GM19372 (cell line): ENCODE results near the gene NT5C.
"Not testable (repeated sequence)": the region's sequence is repeated elsewhere in the genome, so short reads cannot be mapped to it uniquely, and the experiment has no call there.

Experiments used
- ATAC-seq: cut with Tn5 transposase; IDR thresholded peaks from one replicate; pipeline ENCODE4 v1.9.1; 2021; ENCODE audit warnings: mild to moderate bottlenecking, low read depth, moderate library complexity; ENCODE audit not compliant: unreplicated experiment

The NT5C gene

DNA sequence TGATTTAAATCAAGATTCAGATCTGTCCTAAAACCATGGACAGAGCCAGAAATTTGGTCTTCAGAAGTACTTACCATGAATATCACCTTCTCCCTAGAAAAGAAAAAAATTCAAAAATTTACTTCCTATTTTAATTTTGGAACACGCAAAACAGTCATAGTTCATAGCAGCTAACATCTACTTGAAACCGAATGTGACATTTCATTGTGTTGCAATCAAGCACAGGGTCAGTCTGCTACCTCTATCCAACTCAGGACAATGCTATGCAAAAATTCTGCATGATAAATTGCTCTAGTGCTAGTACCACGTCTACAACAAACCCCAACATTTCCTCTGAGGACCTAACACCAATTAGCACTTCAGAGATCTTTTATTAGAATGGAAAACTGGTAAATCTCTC lies 15.1 kb upstream of the NT5C start:
- no peak for ATAC-seq

DNA sequence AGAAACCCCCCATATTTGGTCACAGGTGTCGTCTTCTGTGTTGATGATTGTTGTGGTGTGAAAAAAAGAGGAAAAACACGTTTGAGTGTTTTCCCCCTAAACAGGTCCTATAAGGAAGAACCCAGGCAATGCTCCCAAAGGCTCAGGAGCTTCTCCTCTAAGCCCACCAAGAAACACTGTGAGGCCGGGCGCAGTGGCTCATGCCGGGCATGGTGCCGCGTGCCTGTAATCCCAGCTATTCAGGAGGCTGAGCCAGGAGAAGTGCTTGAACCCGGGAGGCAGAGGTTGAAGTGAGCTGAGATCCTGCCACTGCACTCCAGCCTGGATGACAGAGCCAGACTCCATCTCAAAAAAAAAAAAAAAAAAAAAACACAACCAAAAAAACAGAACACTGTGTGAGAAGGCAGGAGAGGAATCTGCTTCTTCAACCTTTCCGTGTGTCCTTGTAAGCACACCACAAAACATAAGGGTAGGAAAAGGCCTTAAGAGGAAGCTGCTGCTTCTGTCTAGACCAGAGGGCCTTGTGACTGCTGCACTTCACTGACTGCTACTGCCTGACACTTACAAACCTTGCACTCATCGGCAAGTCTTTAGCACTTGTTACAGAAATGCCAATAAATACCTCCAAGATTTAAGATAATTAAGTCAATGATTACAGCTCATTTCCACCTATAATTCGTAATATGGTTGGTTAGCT lies 13.4 kb upstream of the NT5C start:
- no peak for ATAC-seq

DNA sequence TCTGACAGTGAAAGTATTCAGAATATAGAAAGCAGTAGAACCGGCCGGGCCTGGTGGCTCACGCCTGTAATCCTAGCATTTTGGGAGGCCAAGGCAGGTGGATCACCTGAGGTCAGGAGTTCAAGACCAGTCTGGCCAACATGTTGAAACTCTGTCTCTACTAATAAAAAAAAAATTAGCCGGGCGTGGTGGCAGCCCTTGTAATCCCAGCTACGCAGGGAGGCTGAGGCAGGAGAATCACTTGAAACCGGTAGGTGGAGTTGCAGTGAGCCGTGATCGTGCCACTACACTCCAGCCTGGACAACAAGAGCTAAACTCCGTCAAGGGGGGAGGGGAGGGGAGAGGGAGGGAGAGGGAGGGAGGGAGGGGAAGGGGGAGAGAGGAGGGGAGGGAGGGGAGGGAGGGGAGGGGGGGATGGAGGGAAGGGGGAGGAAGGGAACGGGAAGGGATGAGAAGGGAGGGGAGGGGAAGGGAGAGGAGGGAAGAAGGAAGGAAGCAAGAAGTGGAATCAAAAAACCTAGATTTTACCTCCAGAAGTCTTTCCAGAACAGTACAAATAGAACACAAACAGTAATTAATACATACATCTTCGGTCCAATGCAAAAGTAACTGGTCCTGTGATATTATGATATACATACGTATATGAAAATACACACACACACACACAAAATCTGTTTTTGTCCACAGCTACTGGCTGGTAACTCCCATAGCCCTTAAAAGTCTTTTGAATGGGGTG lies 10.9 kb upstream of the NT5C start:
- no peak for ATAC-seq

DNA sequence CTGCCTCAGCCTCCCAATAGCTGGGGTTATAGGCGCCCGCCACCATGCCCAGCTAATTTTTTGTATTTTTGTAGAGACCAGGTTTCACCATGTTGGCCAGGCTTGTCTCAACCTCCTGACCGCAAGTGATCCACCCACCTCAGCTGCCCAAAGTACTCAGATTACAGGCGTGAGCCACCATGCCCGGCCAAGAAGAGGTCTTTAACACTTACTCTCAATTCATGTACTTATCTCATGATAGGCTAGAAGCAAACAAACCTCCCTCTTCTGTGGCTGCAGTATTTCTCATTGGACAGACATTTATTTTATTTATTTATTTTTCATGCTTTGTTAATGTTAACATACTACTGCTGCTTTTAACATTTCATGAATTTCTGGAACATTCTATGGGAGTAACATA lies 7.0 kb upstream of the NT5C start:
- ATAC-seq = no peak

DNA sequence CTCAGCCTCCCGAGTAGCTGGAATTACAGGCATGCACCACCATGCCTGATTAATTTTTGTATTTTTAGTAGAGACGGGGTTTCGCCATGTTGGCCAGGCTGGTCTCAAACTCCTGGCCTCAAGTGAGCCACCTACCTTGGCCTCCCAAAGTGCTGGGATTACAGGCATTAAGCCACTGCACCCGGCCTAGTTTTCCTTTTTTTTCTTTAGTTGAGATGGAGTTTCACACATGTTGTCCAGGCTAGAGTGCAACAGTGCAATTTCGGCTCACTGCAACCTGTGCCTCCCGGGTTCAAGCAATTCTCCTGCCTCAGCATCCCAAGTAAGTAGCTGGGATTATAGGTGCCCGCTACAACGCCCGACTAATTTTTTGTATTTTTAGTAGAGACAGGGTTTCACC lies 6.2 kb upstream of the NT5C start:
- not testable (repeated sequence) for ATAC-seq

DNA sequence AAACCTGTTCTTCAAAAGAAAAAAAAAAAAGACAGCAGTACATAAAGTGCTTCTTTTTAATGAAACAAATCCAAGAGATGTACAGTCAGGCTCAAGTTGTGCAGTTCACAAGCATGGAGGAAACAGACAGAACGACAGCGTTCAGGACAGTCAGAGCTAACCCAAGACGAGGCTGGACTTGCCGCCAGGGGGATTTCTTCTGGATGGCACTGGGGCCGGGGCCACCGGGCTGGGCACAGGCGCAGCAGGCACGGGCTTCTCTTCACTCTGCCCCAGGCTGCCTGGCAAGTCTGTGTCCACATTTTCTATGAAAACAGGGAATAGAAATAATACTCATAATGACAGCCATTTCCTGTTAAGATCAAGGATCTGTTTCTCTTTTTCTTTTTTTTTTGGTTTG lies 4.4 kb upstream of the NT5C start:
- ATAC-seq = no peak

DNA sequence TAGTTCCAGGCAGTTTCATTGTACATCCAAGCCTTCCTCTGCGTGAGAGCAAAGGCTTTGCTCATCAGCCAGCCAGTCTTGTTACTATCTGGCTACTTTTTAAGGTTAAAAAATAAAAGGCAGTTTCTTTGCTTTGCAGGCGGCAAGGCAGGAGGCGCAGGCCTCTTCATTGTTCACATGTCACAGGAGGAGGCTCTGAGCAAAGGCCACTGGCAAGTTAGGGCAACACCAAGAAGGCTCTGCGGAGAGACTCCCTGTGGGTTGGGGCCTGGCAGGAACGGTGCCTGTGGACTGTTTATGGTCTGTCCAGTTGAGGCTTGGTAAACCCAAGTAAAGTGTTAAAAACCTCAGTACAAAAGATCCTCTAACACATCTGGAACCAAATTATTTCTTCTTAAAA lies 3.9 kb upstream of the NT5C start:
- no peak for ATAC-seq

DNA sequence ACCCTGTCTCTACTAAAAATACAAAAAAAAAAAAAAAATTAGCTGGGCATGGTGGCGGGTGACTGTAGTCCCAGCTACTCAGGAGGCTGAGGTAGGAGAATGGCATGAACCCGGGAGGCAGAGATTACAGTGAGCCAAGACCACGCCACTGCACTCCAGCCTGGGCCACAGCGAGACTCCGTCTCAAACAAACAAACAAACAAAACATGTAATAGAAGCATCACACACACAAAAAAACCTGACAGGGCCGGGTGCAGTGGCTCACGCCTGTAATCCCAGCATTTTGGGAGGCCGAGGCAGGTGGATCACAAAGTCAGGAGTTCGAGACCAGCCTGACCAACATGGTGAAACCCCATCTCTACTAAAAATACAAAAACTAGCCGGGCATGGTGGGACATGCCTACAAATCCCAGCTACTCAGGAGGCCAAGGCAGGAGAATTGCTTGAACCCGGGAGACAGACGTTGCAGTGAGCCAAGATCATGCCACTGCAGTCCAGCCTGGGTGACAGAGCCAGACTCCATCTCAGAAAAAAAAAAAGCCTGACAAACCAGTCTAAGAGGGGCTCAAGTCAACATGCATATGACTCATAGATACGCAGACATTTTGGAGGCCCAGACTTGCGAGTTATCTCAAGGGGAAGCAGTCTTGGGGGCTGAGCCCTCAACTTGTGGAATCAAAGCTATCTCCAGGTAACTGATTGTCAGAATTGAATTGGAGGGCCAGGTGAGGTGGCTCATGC lies 2.2 kb upstream of the NT5C start:
- not testable (repeated sequence) for ATAC-seq

DNA sequence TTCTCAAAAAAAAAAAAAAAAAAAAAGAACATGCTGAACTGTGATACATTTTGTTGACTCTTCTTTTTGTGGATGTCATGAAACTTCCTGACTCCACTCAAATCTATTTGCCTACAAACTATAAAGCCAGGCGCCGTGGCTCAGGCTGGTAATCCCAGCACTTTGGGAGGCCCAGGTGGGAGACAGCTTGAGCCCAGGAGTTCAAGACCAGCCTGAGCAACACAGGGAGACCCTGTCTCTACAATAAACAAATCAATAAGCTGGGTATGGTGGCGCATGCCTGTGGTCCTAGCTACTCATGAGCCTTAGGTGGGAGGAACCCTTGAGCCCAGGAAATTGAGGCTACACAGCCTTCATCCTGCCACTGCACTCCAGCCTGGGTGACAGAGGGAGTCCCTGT lies 1.5 kb upstream of the NT5C start:
- ATAC-seq = no peak

DNA sequence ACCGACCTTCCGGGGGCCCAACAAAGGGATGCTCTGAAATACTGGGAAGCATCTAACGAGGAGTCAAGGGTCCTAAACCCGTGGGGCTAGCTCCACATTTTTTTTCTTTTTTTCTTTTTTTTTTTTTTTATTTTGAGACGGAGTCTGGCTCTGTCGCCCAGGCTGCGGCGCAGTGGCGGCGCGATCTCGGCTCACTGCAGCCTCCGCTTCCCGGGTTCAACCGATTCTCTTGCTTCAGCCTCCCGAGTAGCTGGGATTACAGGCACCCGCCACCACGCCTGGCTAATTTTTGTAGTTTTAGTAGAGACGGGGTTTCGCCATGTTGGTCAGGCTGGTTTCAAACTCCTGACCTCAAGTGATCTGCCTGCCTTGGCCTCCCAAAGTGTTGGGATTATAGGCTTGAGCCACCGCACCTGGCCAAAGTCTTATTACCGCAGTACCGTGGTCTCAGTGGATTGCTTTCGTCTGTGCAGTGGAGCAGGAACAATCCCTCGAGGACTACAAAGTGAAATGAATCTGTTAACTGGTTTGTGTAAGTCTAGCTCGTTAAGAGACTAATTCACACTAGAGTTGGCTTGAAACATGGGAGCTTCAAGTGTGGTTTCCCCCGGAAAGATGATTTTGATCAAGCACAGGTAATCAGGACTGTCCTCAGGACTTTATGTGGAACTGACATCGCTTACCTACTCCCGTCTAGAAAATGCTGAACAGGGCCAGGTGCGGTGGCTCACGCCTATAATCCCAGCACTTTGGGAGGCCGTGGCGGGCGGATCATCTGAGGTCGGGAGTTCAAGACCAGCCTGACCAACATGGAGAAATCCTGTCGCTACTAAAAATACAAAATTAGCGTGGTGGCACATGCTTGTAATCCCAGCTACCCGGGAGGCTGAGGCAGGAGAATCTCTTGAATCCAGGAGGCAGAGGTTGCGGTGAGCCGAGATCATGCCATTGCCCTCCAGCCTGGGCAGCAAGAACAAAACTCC lies 767 bp upstream of the NT5C start:
- ATAC-seq = not testable (repeated sequence)

DNA sequence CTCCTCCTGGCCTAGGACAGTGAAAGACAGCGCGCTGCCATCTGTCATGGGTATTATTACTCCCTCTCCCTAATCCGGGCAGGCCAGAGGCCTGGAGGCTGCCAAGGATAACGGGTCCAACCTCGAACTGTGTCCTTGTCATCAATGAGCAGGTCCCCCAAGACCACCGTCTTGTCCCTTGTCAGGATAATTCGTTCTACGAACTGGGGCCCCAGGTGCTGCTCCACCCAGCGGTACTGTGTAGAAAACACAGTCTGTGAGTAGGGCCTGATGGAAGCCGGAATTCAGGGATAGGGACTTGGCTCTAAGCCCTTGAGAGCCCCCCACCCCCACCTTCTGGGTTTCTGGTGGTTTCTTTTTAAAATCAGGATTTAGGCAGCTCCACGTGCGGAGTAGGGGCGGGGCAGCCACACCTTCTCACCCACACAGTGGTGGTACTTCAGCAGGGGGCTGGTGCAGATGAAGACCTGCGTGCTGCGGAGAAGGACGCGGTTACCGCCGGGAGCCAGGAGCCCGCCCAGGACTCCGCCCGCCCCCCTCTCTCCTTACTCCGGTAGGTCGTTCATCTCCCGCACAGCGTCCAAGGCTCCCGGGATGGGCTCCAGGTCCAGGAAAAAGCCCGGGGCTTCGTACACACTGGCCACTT lies 787 bp downstream of the NT5C start:
- ATAC-seq = no peak

DNA sequence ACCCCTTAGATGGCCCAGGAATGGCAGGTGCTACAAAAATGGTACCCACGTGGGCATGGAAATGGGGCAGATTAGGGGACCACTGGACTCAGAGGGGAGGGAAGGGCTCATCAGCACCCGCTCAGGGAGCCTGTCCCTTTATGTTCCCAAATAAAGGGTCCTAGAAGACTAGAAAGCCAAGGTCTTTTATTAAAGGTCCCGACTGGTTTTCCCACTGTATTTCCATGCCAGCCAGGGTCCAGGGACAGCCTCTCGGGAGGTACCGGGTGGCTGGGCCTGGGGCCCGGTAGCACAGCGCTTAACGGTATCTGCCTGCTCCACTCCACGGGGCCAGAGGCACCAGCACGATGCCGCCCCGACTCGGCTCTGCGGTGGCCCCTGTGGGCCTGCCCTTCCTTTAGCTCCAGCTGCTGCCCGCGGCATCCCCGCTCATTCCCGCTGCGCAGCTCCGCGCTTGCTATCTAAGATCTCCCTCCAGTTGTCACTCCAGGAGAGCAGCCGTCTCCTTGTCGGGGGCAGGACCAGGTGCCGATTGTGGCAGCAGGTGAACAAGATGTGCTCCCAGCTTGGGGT lies 1.4 kb downstream of the NT5C start:
- no peak for ATAC-seq

DNA sequence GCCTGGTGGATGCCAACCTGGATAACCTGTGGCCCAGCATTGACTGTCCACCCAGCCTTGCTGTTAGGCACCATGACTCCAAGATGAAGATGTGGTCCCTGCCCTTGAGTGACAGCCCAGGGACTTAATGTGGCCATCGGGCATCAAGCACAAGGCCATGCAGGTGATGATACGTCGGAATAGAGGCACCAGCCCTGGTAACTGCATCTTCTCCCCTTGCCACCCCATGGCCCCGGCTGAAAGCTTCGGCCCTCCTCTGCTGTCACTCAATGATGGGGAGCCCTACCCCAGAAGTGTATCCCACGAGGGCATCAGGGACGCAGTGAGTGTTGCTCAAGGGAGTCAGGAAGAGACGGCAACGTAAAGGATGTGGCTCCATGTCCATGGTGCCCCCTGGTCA lies 2.0 kb downstream of the NT5C start:
- ATAC-seq = no peak

DNA sequence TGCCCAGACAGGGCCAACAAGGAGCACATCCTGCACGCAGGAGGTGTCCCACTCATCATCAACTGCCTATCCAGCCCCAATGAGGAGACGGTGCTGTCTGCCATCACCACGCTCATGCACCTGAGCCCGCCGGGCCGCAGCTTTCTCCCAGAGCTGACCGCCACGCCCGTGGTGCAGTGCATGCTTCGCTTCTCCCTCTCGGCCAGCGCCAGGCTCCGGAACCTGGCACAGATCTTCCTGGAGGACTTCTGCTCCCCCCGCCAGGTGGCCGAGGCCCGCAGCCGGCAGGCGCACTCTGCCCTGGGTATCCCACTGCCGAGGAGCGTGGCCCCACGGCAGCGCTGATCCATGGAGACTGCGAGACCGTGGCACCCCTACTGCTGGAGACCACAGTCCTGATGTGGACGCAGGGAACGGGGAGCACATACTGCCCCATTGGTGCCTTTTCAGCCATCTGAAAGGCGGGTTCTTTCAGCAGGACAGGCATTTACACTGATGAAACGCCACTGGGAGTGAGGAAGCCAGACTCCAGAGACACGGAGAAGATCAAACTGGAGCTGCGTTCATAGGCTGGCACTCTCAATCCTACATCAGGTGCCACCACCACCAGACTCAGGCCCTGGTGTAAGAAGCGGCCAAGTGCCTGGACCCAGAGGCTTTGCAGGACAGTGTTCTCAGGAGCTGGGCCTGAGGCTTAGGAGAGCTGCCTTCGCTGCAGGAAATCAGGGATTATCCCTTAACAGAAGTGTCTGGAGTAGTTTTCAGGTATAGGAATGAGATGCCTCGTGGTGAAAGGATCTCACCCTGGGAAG lies 2.6 kb downstream of the NT5C start:
- no peak for ATAC-seq

DNA sequence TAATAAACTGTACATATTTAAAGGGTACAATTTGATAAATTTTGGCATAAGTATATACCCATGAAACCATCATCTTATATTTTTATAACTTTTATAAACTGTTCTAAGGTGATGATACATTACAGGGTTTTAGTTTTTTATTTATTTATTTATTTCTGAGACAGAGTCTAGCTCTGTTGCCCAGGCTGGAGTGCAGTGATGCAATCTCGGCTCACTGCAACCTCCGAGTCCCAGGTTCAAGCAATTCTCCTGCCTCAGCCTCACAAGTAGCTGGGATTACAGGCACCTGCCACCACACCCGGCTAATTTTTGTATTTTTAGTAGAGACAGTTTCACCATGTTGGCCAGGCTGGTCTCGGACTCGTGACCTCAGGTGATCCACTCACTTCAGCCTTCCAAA lies 3.6 kb downstream of the NT5C start:
- ATAC-seq = not testable (repeated sequence)

DNA sequence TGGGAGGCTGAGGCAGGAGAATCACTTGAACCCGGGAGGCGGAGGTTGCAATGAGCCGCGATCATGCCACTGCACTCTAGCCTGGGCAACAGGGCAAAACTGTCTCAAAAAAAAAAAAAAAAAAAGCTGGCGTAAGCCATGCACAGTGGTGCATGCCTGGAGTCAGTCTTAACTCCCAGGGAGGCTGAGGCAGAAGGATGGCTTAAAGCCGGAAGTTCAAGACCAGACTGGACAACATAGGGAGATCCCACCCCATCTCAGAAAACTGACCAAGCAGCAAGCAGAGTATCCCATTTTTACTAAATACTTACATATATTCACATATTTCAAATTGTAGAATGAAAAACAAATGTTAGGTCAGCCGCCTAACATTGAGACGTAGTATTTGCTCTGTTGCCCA lies 4.6 kb downstream of the NT5C start:
- no peak for ATAC-seq

DNA sequence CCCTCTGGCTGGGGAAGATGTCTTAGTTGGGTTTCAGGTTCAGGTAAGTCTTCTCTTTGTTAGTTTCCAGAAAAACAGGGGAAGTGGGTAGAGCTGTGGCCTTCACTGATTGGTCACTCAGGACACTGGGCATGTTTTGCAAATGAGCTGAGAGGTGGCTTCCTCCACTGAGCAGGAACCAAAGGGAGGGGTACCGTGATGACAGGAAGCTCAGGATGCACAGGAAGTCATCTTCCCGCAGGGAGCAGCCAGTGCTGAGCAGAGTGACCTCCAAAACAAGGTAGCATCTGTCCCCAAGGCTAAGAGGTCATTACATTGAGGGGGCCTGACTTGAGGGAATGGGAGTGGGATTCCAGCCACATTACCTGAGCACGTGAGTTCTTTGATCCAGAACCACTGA lies 5.6 kb downstream of the NT5C start:
- ATAC-seq = no peak

DNA sequence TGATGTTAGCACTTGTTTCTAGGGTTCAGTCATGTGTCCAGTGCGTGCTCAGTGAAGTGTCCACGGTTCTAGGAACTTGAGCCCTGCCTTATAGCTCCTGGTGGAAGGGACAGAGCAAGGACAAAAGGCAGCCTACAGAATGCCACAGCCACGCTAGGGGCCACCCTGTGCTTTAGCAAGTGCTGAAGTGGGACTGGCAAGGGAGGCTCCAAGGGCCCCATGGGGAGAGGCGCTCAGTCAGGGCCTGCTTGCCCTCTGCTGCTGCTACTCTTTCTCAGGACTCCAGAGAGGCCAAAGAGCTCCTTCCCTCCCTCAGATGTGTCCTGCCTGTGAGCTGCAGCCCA lies 6.8 kb downstream of the NT5C start:
- no peak for ATAC-seq
